ENCODE measurements around the gene MAMDC2.

Gene MAMDC2

GRCh38 chr9:70066418-70066817 lies 22.8 kb downstream of the MAMDC2 start:
- DNase-seq = no peak

- no peak for DNase-seq
Observed at GRCh38 chr9:70066874-70067273, 23.2 kb downstream of the MAMDC2 start.

GRCh38 chr9:70069704-70070103 lies 26.1 kb downstream of the MAMDC2 start:
- no peak for DNase-seq

- no peak for DNase-seq
Observed at GRCh38 chr9:70073193-70073592, 29.5 kb downstream of the MAMDC2 start.

- DNase-seq = no peak
Observed at GRCh38 chr9:70073756-70074155, 30.1 kb downstream of the MAMDC2 start.

GRCh38 chr9:70076678-70077077 lies 33.0 kb downstream of the MAMDC2 start:
- no peak for DNase-seq

GRCh38 chr9:70079417-70080037 lies 35.9 kb downstream of the MAMDC2 start:
- no peak for DNase-seq

GRCh38 chr9:70080481-70081119 lies 37.0 kb downstream of the MAMDC2 start:
- peak in 1 of 2 donors; percentile 16 for DNase-seq

GRCh38 chr9:70081120-70081495 lies 37.5 kb downstream of the MAMDC2 start:
- no peak for DNase-seq

GRCh38 chr9:70083429-70083828 lies 39.8 kb downstream of the MAMDC2 start:
- DNase-seq = no peak

- DNase-seq = no peak
Observed at GRCh38 chr9:70085241-70085640, 41.6 kb downstream of the MAMDC2 start.

- no peak for DNase-seq
Observed at GRCh38 chr9:70091103-70091502, 47.5 kb downstream of the MAMDC2 start.

- no peak for DNase-seq
Observed at GRCh38 chr9:70091572-70091971, 47.9 kb downstream of the MAMDC2 start.

- no peak for DNase-seq
Observed at GRCh38 chr9:70092190-70092589, 48.5 kb downstream of the MAMDC2 start.

GRCh38 chr9:70093095-70093494 lies 49.4 kb downstream of the MAMDC2 start:
- no peak for DNase-seq

GRCh38 chr9:70093944-70094343 lies 50.3 kb downstream of the MAMDC2 start:
- no peak for DNase-seq

- DNase-seq = no peak
Observed at GRCh38 chr9:70094747-70095146, 51.1 kb downstream of the MAMDC2 start.

GRCh38 chr9:70097187-70097586 lies 53.5 kb downstream of the MAMDC2 start:
- no peak for DNase-seq

- no peak for DNase-seq
Observed at GRCh38 chr9:70100362-70100761, 56.7 kb downstream of the MAMDC2 start.

GRCh38 chr9:70101265-70101664 lies 57.6 kb downstream of the MAMDC2 start:
- DNase-seq = no peak

GRCh38 chr9:70105147-70105546 lies 61.5 kb downstream of the MAMDC2 start:
- no peak for DNase-seq

- DNase-seq = no peak
Observed at GRCh38 chr9:70106571-70106970, 62.9 kb downstream of the MAMDC2 start.

GRCh38 chr9:70107558-70107957 lies 63.9 kb downstream of the MAMDC2 start:
- no peak for DNase-seq

GRCh38 chr9:70108181-70108580 lies 64.5 kb downstream of the MAMDC2 start:
- no peak for DNase-seq
